CD14-positive monocyte (primary cell): Measurements from ENCODE around the gene RMRP. TPM values are rescaled to one million over a fixed set of nuclear protein-coding genes. Genes with fewer than 3 reads are reported as not detected.
A peak's percentile ranks its signal among the peaks of the same experiment; 100 is the strongest.

Experiments
- DNase-seq, 3 donors: peaks; one replicate each; pipeline ENCODE4 v3.0.0-alpha.2; 2011 to 2022
- H2AFZ ChIP-seq: 2 replicates; pipeline ENCODE4 v1.6.0; 2012; ENCODE audit warnings: mild to moderate bottlenecking, low read depth, low read length, inconsistent platforms; ENCODE audit not compliant: insufficient read depth, poor library complexity, severe bottlenecking
- H3K27ac ChIP-seq, 2 donors: 1 replicate in 1 of 2; 2 replicates in 1 of 2; pipeline ENCODE4 v1.5.1; 2012 to 2013; ENCODE audit warnings: low read length in 2 of 2, control low read depth in 1 of 2, inconsistent platforms in 1 of 2, low read depth in 1 of 2, mild to moderate bottlenecking in 1 of 2
- H3K27me3 ChIP-seq, 2 donors: one replicate each; pipeline versions ENCODE4 v1.6.0 to v1.6.1; 2011 to 2013; ENCODE audit warnings: low read length in 2 of 2; ENCODE audit not compliant: control insufficient read depth in 2 of 2, insufficient read depth in 2 of 2
- H3K36me3 ChIP-seq, 2 donors: replicated peaks in 1 of 2; 1 replicate in 1 of 2; 2 replicates in 1 of 2; pipeline versions ENCODE4 v1.5.1 to v1.6.1; 2012 to 2013; ENCODE audit warnings: low read length in 2 of 2, control low read depth in 1 of 2, inconsistent platforms in 1 of 2, mild to moderate bottlenecking in 1 of 2; ENCODE audit not compliant: insufficient read depth in 2 of 2, control insufficient read depth in 1 of 2
- H3K4me1 ChIP-seq, 2 donors: 1 replicate in 1 of 2; 2 replicates in 1 of 2; pipeline versions ENCODE4 v1.5.1 to v1.6.1; 2012 to 2013; ENCODE audit warnings: low read length in 2 of 2, control low read depth in 1 of 2, inconsistent platforms in 1 of 2, mild to moderate bottlenecking in 1 of 2, moderate library complexity in 1 of 2; ENCODE audit not compliant: insufficient read depth in 2 of 2, control insufficient read depth in 1 of 2
- H3K4me2 ChIP-seq: replicated peaks from 2 replicates; pipeline ENCODE3; 2012; ENCODE audit warnings: low read length, moderate library complexity, mild to moderate bottlenecking; ENCODE audit not compliant: poor library complexity, severe bottlenecking; ENCODE audit errors: extremely low read depth
- H3K4me3 ChIP-seq, 3 experiments: fragments of 200-600 bp in 1 of 3; sonication (generic) in 1 of 3; replicated peaks in 1 of 3; 1 replicate in 2 of 3; 2 replicates in 1 of 3; pipeline ENCODE4 v1.5.1; 2011 to 2013; ENCODE audit warnings: low read length in 3 of 3, mild to moderate bottlenecking in 3 of 3, control low read depth in 2 of 3, low read depth in 2 of 3, inconsistent platforms in 1 of 3, moderate library complexity in 1 of 3
- H3K79me2 ChIP-seq: 2 replicates; pipeline ENCODE4 v1.6.0; 2012; ENCODE audit warnings: mild to moderate bottlenecking, control low read depth, inconsistent platforms, low read length, moderate library complexity; ENCODE audit not compliant: insufficient read depth
- H3K9ac ChIP-seq: 2 replicates; pipeline ENCODE4 v1.6.0; 2017; ENCODE audit warnings: low read length, mild to moderate bottlenecking; ENCODE audit not compliant: insufficient read depth, poor library complexity, severe bottlenecking
- H3K9me3 ChIP-seq, 2 donors: replicated peaks in 1 of 2; 1 replicate in 1 of 2; 2 replicates in 1 of 2; pipeline versions ENCODE4 v1.5.1 to v1.6.1; 2012 to 2013; ENCODE audit warnings: low read length in 2 of 2, control low read depth in 1 of 2; ENCODE audit not compliant: control insufficient read depth in 1 of 2, insufficient read depth in 1 of 2
- H4K20me1 ChIP-seq: 2 replicates; pipeline ENCODE4 v1.6.0; 2012; ENCODE audit warnings: mild to moderate bottlenecking, low read length, control low read depth, moderate library complexity; ENCODE audit not compliant: insufficient read depth
- H3K27ac Mint-ChIP-seq, 7 donors: one replicate each; pipeline ENCODE4 v1.8.0; 2020; ENCODE audit warnings: mild to moderate bottlenecking in 7 of 7, mixed read lengths in 7 of 7, moderate library complexity in 6 of 7, inconsistent platforms in 2 of 7
- H3K27me3 Mint-ChIP-seq, 3 donors: one replicate each; pipeline ENCODE4 v1.8.0; 2021 to 2022; ENCODE audit warnings: low read depth in 3 of 3, mild to moderate bottlenecking in 3 of 3, mixed read lengths in 3 of 3, moderate library complexity in 3 of 3, inconsistent platforms in 1 of 3
- H3K36me3 Mint-ChIP-seq, 2 donors: one replicate each; pipeline ENCODE4 v1.8.0; 2020; ENCODE audit warnings: mixed read lengths in 2 of 2, inconsistent platforms in 1 of 2, mild to moderate bottlenecking in 1 of 2
- H3K4me1 Mint-ChIP-seq: one replicate; pipeline ENCODE4 v1.8.0; 2020; ENCODE audit warnings: mild to moderate bottlenecking, mixed read lengths
- H3K4me3 Mint-ChIP-seq, 2 donors: one replicate each; pipeline ENCODE4 v1.8.0; 2020; ENCODE audit warnings: mild to moderate bottlenecking in 2 of 2, mixed read lengths in 2 of 2, moderate library complexity in 1 of 2
- H3K9me3 Mint-ChIP-seq, 7 donors: one replicate each; pipeline ENCODE4 v1.8.0; 2020 to 2022; ENCODE audit warnings: mixed read lengths in 7 of 7, mild to moderate bottlenecking in 6 of 7, moderate library complexity in 6 of 7, inconsistent platforms in 2 of 7
- WGBS: methylation state at CpG from one replicate; pipeline ENCODE4 v1.1.5; 2013; ENCODE audit warnings: missing lambda C conversion rate; ENCODE audit not compliant: insufficient coverage; 5-methylcytosine and 5-hydroxymethylcytosine counted together
- intact Hi-C, 2 donors: fragments of 100-400 bp; cut with micrococcal nuclease; formaldehyde crosslinking; loops; one replicate each; pipeline versions ENCODE4 v1.15.0 to v1.15.1; 2023
- polyA plus RNA-seq, 3 donors: library from polyadenylated mRNA; depleted of rRNA in 1 of 3; unstranded in 2 of 3; stranded (reverse) in 1 of 3; fragments of 300-500 nt in 2 of 3; fragments of >200 nt in 1 of 3; fragmentation: Illumina TruSeq in 2 of 3; gene quantifications; 1 replicate in 2 of 3; 2 replicates in 1 of 3; pipeline ENCODE4 v1.2.3, GENCODE V29; 2012 to 2021
- TF ChIP-seq, protein P1 (sequence below): fragments of 200-600 bp; IDR thresholded peaks from one replicate; pipeline ENCODE4 v1.8.0; 2022; ENCODE audit warnings: antibody characterized with exemption, mild to moderate bottlenecking

RMRP gene
- polyA plus RNA-seq, 3 donors, result 13.3 TPM; not detected in 2

- peak within 1 kb of the TSS; percentile 83 to 90 for H3K4me3 Mint-ChIP-seq
- Histone ChIP-seq H4K20me1 (no peaks in the 10 kb centered on the region), H3K36me3 (no peaks in the 10 kb centered on the region), H3K4me2 (peak within 1 kb of the TSS; percentile 77), H2AFZ (peak within 1 kb of the TSS; percentile 81), H3K4me3 (peak within 1 kb of the TSS; percentile 22 to 67 (median 36)), H3K27ac (peak within 1 kb of the TSS; percentile 8 to 40), H3K9ac (peak within 1 kb of the TSS; percentile 59), H3K79me2 (no peaks in the 10 kb centered on the region), H3K9me3 (no peaks in the 10 kb centered on the region), H3K27me3 (no peaks in the 10 kb centered on the region), H3K4me1 (peaks cover 32 to 35% of the 10 kb centered on the region in 2 donors)
- peak within 1 kb of the TSS; percentile 54 to 88 (median 76) for H3K27ac Mint-ChIP-seq
- peaks cover 38% of the 10 kb centered on the region for H3K4me1 Mint-ChIP-seq
- TF ChIP-seq, protein P1, sequence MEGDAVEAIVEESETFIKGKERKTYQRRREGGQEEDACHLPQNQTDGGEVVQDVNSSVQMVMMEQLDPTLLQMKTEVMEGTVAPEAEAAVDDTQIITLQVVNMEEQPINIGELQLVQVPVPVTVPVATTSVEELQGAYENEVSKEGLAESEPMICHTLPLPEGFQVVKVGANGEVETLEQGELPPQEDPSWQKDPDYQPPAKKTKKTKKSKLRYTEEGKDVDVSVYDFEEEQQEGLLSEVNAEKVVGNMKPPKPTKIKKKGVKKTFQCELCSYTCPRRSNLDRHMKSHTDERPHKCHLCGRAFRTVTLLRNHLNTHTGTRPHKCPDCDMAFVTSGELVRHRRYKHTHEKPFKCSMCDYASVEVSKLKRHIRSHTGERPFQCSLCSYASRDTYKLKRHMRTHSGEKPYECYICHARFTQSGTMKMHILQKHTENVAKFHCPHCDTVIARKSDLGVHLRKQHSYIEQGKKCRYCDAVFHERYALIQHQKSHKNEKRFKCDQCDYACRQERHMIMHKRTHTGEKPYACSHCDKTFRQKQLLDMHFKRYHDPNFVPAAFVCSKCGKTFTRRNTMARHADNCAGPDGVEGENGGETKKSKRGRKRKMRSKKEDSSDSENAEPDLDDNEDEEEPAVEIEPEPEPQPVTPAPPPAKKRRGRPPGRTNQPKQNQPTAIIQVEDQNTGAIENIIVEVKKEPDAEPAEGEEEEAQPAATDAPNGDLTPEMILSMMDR, result no peak
- H3K9me3 Mint-ChIP-seq, result no peaks in the 10 kb centered on the region
- H3K36me3 Mint-ChIP-seq, result peaks cover 3 to 4% of the 10 kb centered on the region in 2 donors
- DNase-seq, result peak; percentile 56 to 75 (median 58)
- intact Hi-C loops, result no loop called here
- peaks cover 13 to 25% (median 19%) of the 10 kb centered on the region in 3 donors for H3K27me3 Mint-ChIP-seq
- WGBS, result 0% methylated on average over 3 of the region's 7 CpGs
These were observed 39.5 kb downstream of the RMRP start, which contains the start of gene CD72 for GRCh38 chr9:35618325-35618727. TSS of gene CD72 (minus strand) at chr9:35618413. CDS start at chr9:35618303, 110 bp downstream.

DNA sequence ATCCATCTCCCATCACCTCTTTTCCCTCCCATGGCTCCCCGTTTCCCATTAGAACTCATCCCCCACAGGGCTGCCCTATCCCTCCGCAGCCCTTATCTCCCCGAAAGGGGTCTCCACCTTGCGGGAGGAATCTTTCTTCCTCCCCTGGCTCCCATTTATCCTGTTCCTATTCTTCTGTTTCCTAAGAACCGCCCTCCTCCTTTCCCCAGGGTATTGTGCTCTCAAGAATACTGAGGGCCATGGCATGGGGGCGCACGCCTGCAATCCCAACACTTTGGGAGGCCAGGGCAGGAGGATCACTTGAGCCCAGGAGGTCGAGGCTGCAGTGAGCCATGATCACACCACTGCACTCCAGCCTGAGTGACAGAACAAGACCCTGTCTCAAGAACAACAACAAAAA lies 40.3 kb downstream of the RMRP start:
- H3K79me2 ChIP-seq, result no peaks in the 10 kb centered on the region
- peak overlapping the region in 6 of 7 donors; percentile 54 to 88 (median 76) for H3K27ac Mint-ChIP-seq
- H3K9ac ChIP-seq, result peak overlapping the region; percentile 59
- no peak for DNase-seq
- H3K4me2 ChIP-seq, result peak overlapping the region; percentile 77
- H3K27me3 ChIP-seq, result no peaks in the 10 kb centered on the region
- peaks cover 13 to 25% (median 19%) of the 10 kb centered on the region in 3 donors for H3K27me3 Mint-ChIP-seq
- no peaks in the 10 kb centered on the region for H4K20me1 ChIP-seq
- WGBS, result 57% methylated on average over 6 of the region's 8 CpGs
- peak overlapping the region; percentile 81 for H2AFZ ChIP-seq
- peaks cover 3 to 4% of the 10 kb centered on the region in 2 donors for H3K36me3 Mint-ChIP-seq
- peak overlapping the region; percentile 83 to 90 for H3K4me3 Mint-ChIP-seq
- H3K9me3 ChIP-seq, result no peaks in the 10 kb centered on the region
- peaks cover 38% of the 10 kb centered on the region for H3K4me1 Mint-ChIP-seq
- H3K27ac ChIP-seq, result no peak overlapping the region
- H3K9me3 Mint-ChIP-seq, result no peaks in the 10 kb centered on the region
- H3K4me1 ChIP-seq, result peaks cover 32 to 35% of the 10 kb centered on the region in 2 donors
- intact Hi-C loops, result no loop called here
- H3K4me3 ChIP-seq, result peak overlapping the region; percentile 22 to 67 (median 36)
- no peaks in the 10 kb centered on the region for H3K36me3 ChIP-seq
- TF ChIP-seq, protein P1, result no peak
